ENCODE measurements around the gene MAP4K4.

GRCh38 chr2:101745711-101746694, 48.5 kb downstream of the MAP4K4 start:
- TF ChIP-seq CTCF (IDR thresholded peaks at IDR 0.05) (no peak), POLR2A (IDR thresholded peaks at IDR 0.05) (no peak)

All from adrenal gland (tissue), 5 donors.